Endothelial cell of umbilical vein (primary cell): Measurements from ENCODE around the gene ELOVL6. TPM values are rescaled to one million over a fixed set of nuclear protein-coding genes. Genes with fewer than 3 reads are reported as not detected.

ENCODE experiments used
- BruUV-seq: library from RNA; stranded (reverse); fragments of 400-500 nt; replicated peaks from 2 replicates; lab custom pipeline; 2021; lab: Mats Ljungman, UMichigan
- CTCF ChIA-PET: fragments of 300-600, 350-600 bp; sonication (Branson Sonifier 250); formaldehyde crosslinking; loops from one replicate; lab custom pipeline; 2021; ENCODE audit warnings: antibody characterized with exemption, inconsistent platforms; lab: Charles Lee
- POLR2A ChIA-PET: fragments of 300-600, 350-600 bp; sonication (Branson Sonifier 250); formaldehyde crosslinking; loops from one replicate; lab custom pipeline; 2021; ENCODE audit warnings: antibody characterized with exemption, inconsistent platforms; lab: Charles Lee
- DNase-seq: peaks from one replicate; pipeline ENCODE4 v3.0.0-alpha.2; 2011; ENCODE audit warnings: low read depth, low spot score
- FAIRE-seq: peaks from 2 replicates; lab custom pipeline; 2011; peaks lifted over from hg19 to GRCh38; lab: Jason Lieb, UNC
- H2AFZ ChIP-seq: 2 replicates; pipeline ENCODE4 v1.6.0; 2012; ENCODE audit warnings: low read depth, low read length, control low read depth, inconsistent platforms
- H3K27ac ChIP-seq: 2 replicates; pipeline ENCODE4 v1.5.1; 2011; ENCODE audit warnings: low read depth, mild to moderate bottlenecking, control low read depth, low read length, moderate library complexity; ENCODE audit not compliant: insufficient read depth
- H3K27me3 ChIP-seq, 2 experiments: 2 replicates each; pipeline versions ENCODE4 v1.6.0 to v1.6.1; 2011; ENCODE audit warnings: low read length in 2 of 2, mixed read lengths in 1 of 2; ENCODE audit not compliant: control insufficient read depth in 2 of 2, insufficient read depth in 2 of 2
- H3K36me3 ChIP-seq, 2 experiments: 2 replicates in 1 of 2; 3 replicates in 1 of 2; pipeline ENCODE4 v1.5.1; 2011; ENCODE audit warnings: low read length in 2 of 2, mild to moderate bottlenecking in 1 of 2, moderate library complexity in 1 of 2; ENCODE audit not compliant: control insufficient read depth in 2 of 2, insufficient read depth in 2 of 2; ENCODE audit errors: extremely low read depth in 1 of 2
- H3K4me1 ChIP-seq: 3 replicates; pipeline ENCODE4 v1.5.1; 2011; ENCODE audit warnings: mild to moderate bottlenecking, low read length; ENCODE audit not compliant: control insufficient read depth, insufficient read depth; ENCODE audit errors: extremely low read depth
- H3K4me2 ChIP-seq: 2 replicates; pipeline ENCODE4 v1.6.1; 2011; ENCODE audit warnings: low read length, control low read depth, mixed read lengths; ENCODE audit not compliant: insufficient read depth
- H3K4me3 ChIP-seq, 3 experiments: fragments of 200-600 bp in 1 of 3; sonication (generic), shearing (Covaris generic) in 1 of 3; replicated peaks in 1 of 3; 2 replicates each; pipeline ENCODE4 v1.5.1; 2011 to 2016; ENCODE audit warnings: control low read depth in 3 of 3, low read length in 3 of 3, mild to moderate bottlenecking in 2 of 3, inconsistent platforms in 1 of 3, low read depth in 1 of 3, moderate library complexity in 1 of 3; ENCODE audit not compliant: insufficient read depth in 1 of 3
- H3K79me2 ChIP-seq: 2 replicates; pipeline ENCODE4 v1.6.0; 2012; ENCODE audit warnings: low read length, inconsistent platforms; ENCODE audit not compliant: control insufficient read depth, insufficient read depth
- H3K9ac ChIP-seq: replicated peaks from 2 replicates; pipeline ENCODE3; 2011; ENCODE audit warnings: low read length, control low read depth; ENCODE audit not compliant: insufficient read depth; ENCODE audit errors: extremely low read depth
- H3K9me1 ChIP-seq: replicated peaks from 3 replicates; pipeline ENCODE4 v1.6.0; 2011; ENCODE audit warnings: mild to moderate bottlenecking, low read length; ENCODE audit not compliant: control insufficient read depth, insufficient read depth; ENCODE audit errors: extremely low read depth
- H3K9me3 ChIP-seq: replicated peaks from 2 replicates; pipeline ENCODE4 v1.5.1; 2012; ENCODE audit warnings: low read length, inconsistent platforms; ENCODE audit not compliant: control insufficient read depth, insufficient read depth
- H4K20me1 ChIP-seq: replicated peaks from 2 replicates; pipeline ENCODE3; 2011; ENCODE audit warnings: mild to moderate bottlenecking, low read length; ENCODE audit not compliant: control insufficient read depth, insufficient read depth; ENCODE audit errors: extremely low read depth
- EZH2 ChIP-seq: IDR thresholded peaks from 2 replicates; pipeline ENCODE4 v1.6.1; 2012; ENCODE audit warnings: borderline replicate concordance, low read depth, mild to moderate bottlenecking, moderate library complexity, low read length, inconsistent platforms; ENCODE audit not compliant: severe bottlenecking
- FOS ChIP-seq: IDR thresholded peaks from 2 replicates; pipeline ENCODE4 v1.6.1; 2011; ENCODE audit warnings: mild to moderate bottlenecking, low read length, moderate library complexity, borderline replicate concordance; ENCODE audit not compliant: insufficient read depth
- GATA2 ChIP-seq: IDR thresholded peaks from 2 replicates; pipeline ENCODE4 v1.7.0; 2011; ENCODE audit warnings: low read depth, mild to moderate bottlenecking, moderate library complexity, mixed read lengths, low read length; ENCODE audit not compliant: insufficient read length, insufficient read depth
- JUN ChIP-seq: IDR thresholded peaks from 2 replicates; pipeline ENCODE4 v1.6.1; 2011; ENCODE audit warnings: borderline replicate concordance, low read depth; ENCODE audit not compliant: insufficient read length, insufficient read depth
- MYC ChIP-seq: IDR thresholded peaks from one replicate; pipeline ENCODE4 v1.6.1; 2011; ENCODE audit warnings: mild to moderate bottlenecking, low read depth, low read length
- POLR2A ChIP-seq: IDR thresholded peaks from 2 replicates; pipeline ENCODE4 v1.6.1; 2012; ENCODE audit warnings: low read depth, mild to moderate bottlenecking, control low read depth, low read length
- POLR2AphosphoS5 ChIP-seq: IDR thresholded peaks from 2 replicates; pipeline ENCODE4 v1.6.1; 2012; ENCODE audit warnings: low read depth, mild to moderate bottlenecking, control low read depth, low read length, moderate library complexity; ENCODE audit not compliant: insufficient read depth
- dilution Hi-C: fragments of 300-500 bp; cut with MboI; formaldehyde crosslinking; loops from one replicate; pipeline ENCODE4 v1.15.0; 2019; ENCODE audit warnings: low sequenced_read_pairs; ENCODE audit not compliant: extremely low pct_ligation_motif_present
- intact Hi-C: fragments of 100-400 bp; cut with micrococcal nuclease; formaldehyde crosslinking; loops from one replicate; pipeline ENCODE4 v1.10.0; 2022
- polyA plus RNA-seq, 4 experiments: library from polyadenylated mRNA; depleted of rRNA in 3 of 4; stranded (reverse) in 3 of 4; unstranded in 1 of 4; fragments of >200 nt; gene quantifications; 2 replicates each; pipeline versions ENCODE4 v1.2.1 to v1.2.3, GENCODE V29; 2011 to 2012; ENCODE audit warnings: missing spikeins in 1 of 4
- total RNA-seq: library from RNA; stranded (reverse); gene quantifications from 2 replicates; pipeline ENCODE4 v1.2.3, GENCODE V29; 2021
- TF ChIP-seq, protein P1 (sequence below): IDR thresholded peaks from 2 replicates; pipeline ENCODE4 v1.6.1; 2011; ENCODE audit not compliant: insufficient read depth, insufficient read length
- TF ChIP-seq, protein P2 (sequence below), 2 donors: IDR thresholded peaks; 1 replicate in 1 of 2; 2 replicates in 1 of 2; pipeline ENCODE4 v1.5.1; 2011; ENCODE audit warnings: low read length in 2 of 2, mild to moderate bottlenecking in 2 of 2, moderate library complexity in 2 of 2, control low read depth in 1 of 2, inconsistent platforms in 1 of 2, low read depth in 1 of 2; ENCODE audit not compliant: insufficient read depth in 1 of 2; ENCODE audit errors: extremely low read depth in 1 of 2

The ELOVL6 gene
- total and polyA plus RNA-seq, 2 donors (not counting 3 experiments of a cell fraction or from before 2014, with no cell fraction given), result 6.4 to 26.1 TPM

DNA sequence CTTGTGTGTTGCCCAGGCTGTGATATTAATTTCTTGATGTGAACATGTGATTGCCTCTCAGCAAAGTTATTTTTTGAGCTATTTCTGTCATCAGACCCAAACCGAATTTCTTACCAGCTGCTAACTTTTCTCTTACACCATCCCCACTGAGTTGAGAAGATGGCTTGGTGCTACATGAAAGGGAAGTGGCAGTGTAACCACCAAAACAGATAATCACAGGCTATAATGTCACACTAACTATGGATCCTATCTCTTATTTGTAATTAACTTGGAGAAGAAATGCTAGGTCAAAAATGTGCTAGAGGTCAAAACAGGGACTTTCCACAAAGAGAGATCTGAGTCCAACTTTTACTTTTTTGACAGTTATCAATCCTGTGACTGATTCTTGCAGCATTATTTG is 43.8 kb downstream of the ELOVL6 start:
- no TSS peak for BruUV-seq
- Histone ChIP-seq H3K4me1 (no peaks in the 10 kb centered on the region), H3K9me3 (no peaks in the 10 kb centered on the region), H3K27ac (no peak overlapping the region), H3K9ac (no peak overlapping the region), H3K9me1 (no peaks in the 10 kb centered on the region), H3K36me3 (no peaks in the 10 kb centered on the region), H3K27me3 (no peaks in the 10 kb centered on the region), H2AFZ (no peak overlapping the region), H3K79me2 (peaks cover 1% of the 10 kb centered on the region), H3K4me3 (no peak overlapping the region), H3K4me2 (no peak overlapping the region), H4K20me1 (no peaks in the 10 kb centered on the region)
- CTCF ChIA-PET, result interaction anchor here (2.1 kb wide), 1 partner anchor 11 kb away, joined by 7 read pairs; no protein-coding TSS in a partner anchor
- POLR2A ChIA-PET, result no interaction called here
- DNase-seq, result no peak
- FAIRE-seq, result no peak
- intact Hi-C loops (no loop called here), dilution Hi-C loops (no loop called here)
- TF ChIP-seq, protein P1, sequence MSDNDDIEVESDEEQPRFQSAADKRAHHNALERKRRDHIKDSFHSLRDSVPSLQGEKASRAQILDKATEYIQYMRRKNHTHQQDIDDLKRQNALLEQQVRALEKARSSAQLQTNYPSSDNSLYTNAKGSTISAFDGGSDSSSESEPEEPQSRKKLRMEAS, result no peak
- TF ChIP-seq GATA2 (no peak), EZH2 (no peak), JUN (no peak), FOS (no peak), POLR2A (no peak), MYC (no peak), POLR2AphosphoS5 (no peak)
- TF ChIP-seq, protein P2, sequence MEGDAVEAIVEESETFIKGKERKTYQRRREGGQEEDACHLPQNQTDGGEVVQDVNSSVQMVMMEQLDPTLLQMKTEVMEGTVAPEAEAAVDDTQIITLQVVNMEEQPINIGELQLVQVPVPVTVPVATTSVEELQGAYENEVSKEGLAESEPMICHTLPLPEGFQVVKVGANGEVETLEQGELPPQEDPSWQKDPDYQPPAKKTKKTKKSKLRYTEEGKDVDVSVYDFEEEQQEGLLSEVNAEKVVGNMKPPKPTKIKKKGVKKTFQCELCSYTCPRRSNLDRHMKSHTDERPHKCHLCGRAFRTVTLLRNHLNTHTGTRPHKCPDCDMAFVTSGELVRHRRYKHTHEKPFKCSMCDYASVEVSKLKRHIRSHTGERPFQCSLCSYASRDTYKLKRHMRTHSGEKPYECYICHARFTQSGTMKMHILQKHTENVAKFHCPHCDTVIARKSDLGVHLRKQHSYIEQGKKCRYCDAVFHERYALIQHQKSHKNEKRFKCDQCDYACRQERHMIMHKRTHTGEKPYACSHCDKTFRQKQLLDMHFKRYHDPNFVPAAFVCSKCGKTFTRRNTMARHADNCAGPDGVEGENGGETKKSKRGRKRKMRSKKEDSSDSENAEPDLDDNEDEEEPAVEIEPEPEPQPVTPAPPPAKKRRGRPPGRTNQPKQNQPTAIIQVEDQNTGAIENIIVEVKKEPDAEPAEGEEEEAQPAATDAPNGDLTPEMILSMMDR (IDR thresholded peaks at IDR 0.05; ENCODE audit: extremely low read depth in 1 of 2, insufficient read depth in 1 of 2, low read depth in 1 of 2, low read length in 2 of 2), result no peak
